Left ventricle myocardium inferior (tissue), 1 donor: ENCODE measurements around the gene ATP6V0B. TPM values are rescaled to one million over a fixed set of nuclear protein-coding genes. Genes with fewer than 3 reads are reported as not detected.
A peak's percentile ranks its signal among the peaks of the same experiment; 100 is the strongest.

Experiments used
- DNase-seq: peaks from one replicate; pipeline ENCODE4 v3.0.0-alpha.2; 2020
- H3K27ac ChIP-seq: fragments of 200-600 bp; replicated peaks from 2 replicates; pipeline ENCODE4 v1.8.0; 2021
- H3K27me3 ChIP-seq: fragments of 200-600 bp; 2 replicates; pipeline ENCODE4 v1.8.0; 2021; ENCODE audit warnings: low read depth
- H3K36me3 ChIP-seq: fragments of 200-600 bp; 2 replicates; pipeline ENCODE4 v1.8.0; 2021
- H3K4me1 ChIP-seq: fragments of 200-600 bp; 2 replicates; pipeline ENCODE4 v1.8.0; 2021
- H3K4me3 ChIP-seq: fragments of 200-600 bp; 2 replicates; pipeline ENCODE4 v1.8.0; 2021; ENCODE audit warnings: mild to moderate bottlenecking, moderate library complexity
- H3K9me3 ChIP-seq: fragments of 200-600 bp; replicated peaks from 2 replicates; pipeline ENCODE4 v1.8.0; 2021
- CTCF ChIP-seq: fragments of 200-600 bp; IDR thresholded peaks from 2 replicates; pipeline ENCODE4 v1.8.0; 2021; ENCODE audit warnings: antibody characterized with exemption, mild to moderate bottlenecking, borderline replicate concordance
- intact Hi-C: fragments of 100-400 bp; cut with micrococcal nuclease; formaldehyde crosslinking; loops from one replicate; pipeline ENCODE4 v1.11.0; 2022
- total RNA-seq: library from RNA; stranded (reverse); fragmentation: NEBNext Ultra II Directional; extraction: Animal tissue kit (Norgen Biotek cat#: 25700); gene quantifications from one replicate; pipeline ENCODE4 v1.2.1, GENCODE V29; 2021
- donor health status: DM: no; HTN: yes; CAD: no; lungs with severe emphysema.

Gene ATP6V0B
- total RNA-seq, 1 donor from 2014 or later, result 80.6 TPM

- no peak for DNase-seq
- H3K27me3 ChIP-seq, result peaks cover 40% of the 10 kb centered on the region
- TF ChIP-seq CTCF, result no peak
- peaks cover 36% of the 10 kb centered on the region for H3K4me1 ChIP-seq
- H3K27ac ChIP-seq, result no peak overlapping the region
- no peaks in the 10 kb centered on the region for H3K9me3 ChIP-seq
- intact Hi-C loops, result no loop called here
- H3K36me3 ChIP-seq, result no peaks in the 10 kb centered on the region
- H3K4me3 ChIP-seq, result peak overlapping the region; percentile 59
These were observed 41.9 kb upstream of the ATP6V0B start for GRCh38 chr1:43932786-43933385.

- intact Hi-C loops, result no loop called here
- Histone ChIP-seq H3K9me3 (no peaks in the 10 kb centered on the region), H3K4me3 (peak within 1 kb of the TSS; percentile 59), H3K4me1 (peaks cover 39% of the 10 kb centered on the region), H3K27ac (no peak within 1 kb of the TSS), H3K36me3 (no peaks in the 10 kb centered on the region), H3K27me3 (peaks cover 40% of the 10 kb centered on the region)
- no peak for TF ChIP-seq CTCF
- DNase-seq, result no peak
These were observed 41.2 kb upstream of the ATP6V0B start, which contains the start of gene ARTN for GRCh38 chr1:43933386-43934100. Gene ARTN, plus strand, starts transcription at chr1:43933801. Its CDS starts 1,856 bp downstream, at chr1:43935657.

DNA sequence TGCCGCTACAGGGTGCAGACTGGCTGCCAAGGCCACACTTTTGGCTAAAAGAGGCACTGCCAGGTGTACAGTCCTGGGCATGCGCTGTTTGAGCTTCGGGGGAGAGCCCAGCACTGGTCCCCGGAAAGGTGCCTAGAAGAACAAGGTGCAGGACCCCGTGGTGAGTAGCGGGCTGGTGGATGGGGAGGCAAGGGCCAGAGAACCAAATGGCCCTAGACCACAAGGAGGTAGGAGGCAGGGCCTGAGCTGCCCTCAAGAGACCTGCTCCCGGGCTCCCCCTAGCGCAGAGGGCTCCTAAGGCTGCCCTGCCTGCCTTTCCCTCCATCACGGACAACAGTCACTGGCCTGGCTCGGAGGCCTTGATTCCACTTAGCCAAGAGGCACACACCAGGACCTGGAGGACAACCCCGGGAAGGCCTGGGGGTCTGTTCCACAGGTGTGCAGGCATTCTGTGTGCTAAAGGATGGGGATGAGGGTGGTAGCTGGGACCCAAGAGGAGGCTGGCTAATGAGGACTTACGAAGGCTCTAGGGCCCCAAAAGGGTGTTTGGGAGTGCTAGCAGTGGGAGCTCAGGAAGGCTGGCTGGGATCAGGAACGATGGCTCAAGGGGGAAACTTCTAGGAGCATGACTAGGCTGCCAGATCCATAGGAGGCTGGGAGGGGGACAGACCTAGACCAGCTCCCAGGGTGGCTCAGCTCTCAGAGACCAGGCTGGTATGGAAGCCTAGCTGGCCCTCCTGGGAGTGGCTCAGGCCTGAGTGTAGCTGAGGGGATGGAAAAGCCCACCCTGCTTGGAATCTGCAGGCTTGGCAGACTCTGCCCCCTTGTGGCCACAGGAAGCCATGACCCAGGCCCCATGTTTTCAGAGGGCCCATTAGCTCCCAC lies 40.4 kb upstream of the ATP6V0B start:
- H3K27me3 ChIP-seq, result peaks cover 40% of the 10 kb centered on the region
- peaks cover 44% of the 10 kb centered on the region for H3K4me1 ChIP-seq
- H3K36me3 ChIP-seq, result no peaks in the 10 kb centered on the region
- intact Hi-C loops, result no loop called here
- peak; percentile 42 for DNase-seq
- no peaks in the 10 kb centered on the region for H3K9me3 ChIP-seq
- TF ChIP-seq CTCF, result peak; percentile 84
- H3K27ac ChIP-seq, result no peak overlapping the region
- H3K4me3 ChIP-seq, result peak overlapping the region; percentile 59

DNA sequence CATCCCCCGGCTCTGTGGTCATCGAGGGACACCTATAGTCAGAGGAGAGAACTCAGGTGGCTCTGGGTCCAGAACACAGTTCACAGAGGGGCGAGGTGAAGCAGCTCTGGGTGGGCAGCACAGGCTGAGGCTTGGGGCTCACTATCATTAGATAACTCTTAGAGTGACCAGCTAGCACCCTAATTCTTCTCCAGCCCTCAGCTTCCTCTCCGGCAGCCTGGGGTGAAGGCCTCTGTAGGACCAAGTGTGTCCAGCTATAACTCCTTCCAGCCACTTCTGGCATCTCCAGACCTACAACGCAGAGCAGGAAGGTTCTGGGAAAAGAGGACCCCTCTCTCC lies 39.8 kb upstream of the ATP6V0B start:
- Histone ChIP-seq H3K9me3 (no peaks in the 10 kb centered on the region), H3K27me3 (peaks cover 40% of the 10 kb centered on the region), H3K36me3 (no peaks in the 10 kb centered on the region), H3K4me3 (no peak overlapping the region), H3K27ac (no peak overlapping the region), H3K4me1 (peaks cover 48% of the 10 kb centered on the region)
- DNase-seq, result no peak
- no peak for TF ChIP-seq CTCF
- intact Hi-C loops, result loop anchor here (5.0 kb wide), 1 partner anchor 168 kb away; no protein-coding TSS in a partner anchor

- DNase-seq, result no peak
- intact Hi-C loops, result loop anchor here (5.0 kb wide), 1 partner anchor 169 kb away; no protein-coding TSS in a partner anchor
- no peak overlapping the region for H3K27ac ChIP-seq
These were observed 38.9 kb upstream of the ATP6V0B start for GRCh38 chr1:43935711-43936427.

More at GRCh38 chr1:43935711-43936427, 38.9 kb upstream of the ATP6V0B start:
- TF ChIP-seq CTCF, result no peak
- peaks cover 48% of the 10 kb centered on the region for H3K4me1 ChIP-seq
- H3K9me3 ChIP-seq, result no peaks in the 10 kb centered on the region
- H3K27me3 ChIP-seq, result peaks cover 40% of the 10 kb centered on the region
- peak overlapping the region; percentile 62 for H3K4me3 ChIP-seq
- no peaks in the 10 kb centered on the region for H3K36me3 ChIP-seq
